ENCODE measurements around the gene FBRSL1. TPM values are rescaled to one million over a fixed set of nuclear protein-coding genes. Genes with fewer than 3 reads are reported as not detected.
A peak's percentile ranks its signal among the peaks of the same experiment; 100 is the strongest.

The FBRSL1 gene
- total RNA-seq, 8 experiments from 2014 or later: 7.1 to 31.6 (median 11.1) TPM

- no peak for ATAC-seq (replicated peaks in 6 of 8)
- Histone ChIP-seq H3K27ac (no peak overlapping the region), H3K4me1 (replicated peaks in 1 of 2) (peaks cover 11 to 17% of the 10 kb centered on the region in 2 donors), H3K4me3 (no peak overlapping the region)
- 60 to 100% (median 80%) methylated on average over 1 to 5 of the region's 19 CpGs; no CpG with 5 or more reads in 7 of the 10 experiments for WGBS, 10 experiments
- in situ Hi-C loops (cut with MboI; ENCODE audit: low pct_unique_long_range_greater_than_20kb in 2 of 9, low sequenced_read_pairs in 9 of 9, unreplicated experiment in 9 of 9): no loop called here
These were observed 12.1 kb upstream of the FBRSL1 start for GRCh38 chr12:132477703-132478432.

DNA sequence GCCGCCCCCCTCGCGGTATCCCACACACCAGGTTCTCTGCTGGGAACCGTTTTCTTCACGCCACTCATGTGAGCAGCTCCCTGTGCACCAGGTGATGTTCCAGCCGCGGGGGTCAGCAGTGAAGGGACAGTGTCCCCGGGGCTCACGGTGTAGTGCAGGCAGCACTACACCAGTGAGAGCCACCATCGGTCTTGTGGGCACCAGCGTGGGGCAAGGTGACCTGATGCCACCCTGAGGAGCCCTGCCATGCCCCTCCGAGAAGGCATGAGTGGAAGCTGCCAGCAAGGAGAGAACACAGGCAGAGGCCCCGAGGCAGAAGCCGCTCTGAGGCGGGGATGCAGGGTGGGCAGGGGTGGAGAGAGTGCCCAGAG, 11.5 kb upstream of the FBRSL1 start:
- WGBS, 10 experiments: no CpG with 5 or more reads among the region's 15 CpGs
- peaks cover 11 to 17% of the 10 kb centered on the region in 2 donors for H3K4me1 ChIP-seq (replicated peaks in 1 of 2)
- in situ Hi-C loops (cut with MboI; ENCODE audit: low pct_unique_long_range_greater_than_20kb in 2 of 9, low sequenced_read_pairs in 9 of 9, unreplicated experiment in 9 of 9): no loop called here
- H3K27ac ChIP-seq: no peak overlapping the region
- no peak overlapping the region for H3K4me3 ChIP-seq
- no peak for ATAC-seq (replicated peaks in 6 of 8)

- in situ Hi-C loops (cut with MboI; ENCODE audit: low pct_unique_long_range_greater_than_20kb in 2 of 9, low sequenced_read_pairs in 9 of 9, unreplicated experiment in 9 of 9): no loop called here
- WGBS, 10 experiments: 66 to 90% (median 77%) methylated on average over 2 to 10 of the region's 16 CpGs; no CpG with 5 or more reads in 5 of the 10 experiments
- ATAC-seq (replicated peaks in 6 of 8): peak in 3 of 8 experiments; percentile 8 to 37 (median 27)
- H3K4me3 ChIP-seq: no peak overlapping the region
- H3K27ac ChIP-seq: no peak overlapping the region
- H3K4me1 ChIP-seq (replicated peaks in 1 of 2): peaks cover 11 to 17% of the 10 kb centered on the region in 2 donors
These were observed 11.1 kb upstream of the FBRSL1 start for GRCh38 chr12:132478845-132479244.

- Histone ChIP-seq H3K27ac (no peak overlapping the region), H3K4me1 (replicated peaks in 1 of 2) (peaks cover 11 to 15% of the 10 kb centered on the region in 2 donors), H3K4me3 (no peak overlapping the region)
- no peak for ATAC-seq (replicated peaks in 6 of 8)
- in situ Hi-C loops (cut with MboI; ENCODE audit: low pct_unique_long_range_greater_than_20kb in 2 of 9, low sequenced_read_pairs in 9 of 9, unreplicated experiment in 9 of 9): no loop called here
- WGBS, 10 experiments: 40 to 100% (median 72%) methylated on average over 1 to 5 of the region's 13 CpGs; no CpG with 5 or more reads in 5 of the 10 experiments
These were observed 10.7 kb upstream of the FBRSL1 start for GRCh38 chr12:132479291-132479690.

GRCh38 chr12:132479938-132480622, 9.9 kb upstream of the FBRSL1 start:
- Histone ChIP-seq H3K4me3 (no peak overlapping the region), H3K4me1 (replicated peaks in 1 of 2) (peaks cover 11 to 15% of the 10 kb centered on the region in 2 donors), H3K27ac (peak overlapping the region in 1 of 2 donors; percentile 50)
- WGBS, 10 experiments: 40 to 100% (median 64%) methylated on average over 1 to 9 of the region's 38 CpGs; no CpG with 5 or more reads in 4 of the 10 experiments
- ATAC-seq (replicated peaks in 6 of 8): peak in 5 of 8 experiments; percentile 28 to 61 (median 54)
- in situ Hi-C loops (cut with MboI; ENCODE audit: low pct_unique_long_range_greater_than_20kb in 2 of 9, low sequenced_read_pairs in 9 of 9, unreplicated experiment in 9 of 9): no loop called here

DNA sequence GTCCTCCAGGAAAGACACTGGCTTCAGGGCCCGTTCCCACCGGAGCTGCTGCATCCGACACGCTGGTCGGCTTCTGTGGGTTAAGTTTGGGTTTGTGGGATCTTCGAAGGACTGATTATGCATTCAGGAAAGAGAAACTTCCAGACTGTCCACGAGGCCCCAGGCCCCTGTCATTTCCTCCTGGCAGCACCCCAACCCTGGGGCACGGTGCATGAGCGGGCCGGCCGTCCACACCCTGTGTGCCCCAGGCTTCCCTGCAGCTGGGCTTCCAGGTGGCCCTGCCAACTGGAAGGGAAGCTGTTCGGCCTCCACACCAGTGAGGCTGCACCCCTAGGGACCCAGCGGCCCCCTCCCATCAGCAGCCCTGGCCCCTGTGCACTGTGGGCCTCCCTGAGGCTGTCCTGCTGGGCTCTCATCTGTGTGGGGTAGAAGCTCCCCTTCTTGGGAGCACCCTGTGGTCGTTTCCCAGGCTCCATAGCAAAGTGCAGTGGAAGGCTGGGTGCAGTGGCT, 9.3 kb upstream of the FBRSL1 start:
- no peak overlapping the region for H3K4me3 ChIP-seq
- in situ Hi-C loops (cut with MboI; ENCODE audit: low pct_unique_long_range_greater_than_20kb in 2 of 9, low sequenced_read_pairs in 9 of 9, unreplicated experiment in 9 of 9): no loop called here
- peaks cover 11 to 15% of the 10 kb centered on the region in 2 donors for H3K4me1 ChIP-seq (replicated peaks in 1 of 2)
- 29 to 72% methylated on average over 1 to 6 of the region's 14 CpGs; no CpG with 5 or more reads in 8 of the 10 experiments for WGBS, 10 experiments
- peak overlapping the region in 1 of 2 donors; percentile 50 for H3K27ac ChIP-seq
- ATAC-seq (replicated peaks in 6 of 8): peak in 5 of 8 experiments; percentile 9 to 33 (median 26)

GRCh38 chr12:132481345-132481744, 8.6 kb upstream of the FBRSL1 start:
- peaks cover 11 to 15% of the 10 kb centered on the region in 2 donors for H3K4me1 ChIP-seq (replicated peaks in 1 of 2)
- no peak for ATAC-seq (replicated peaks in 6 of 8)
- in situ Hi-C loops (cut with MboI; ENCODE audit: low pct_unique_long_range_greater_than_20kb in 2 of 9, low sequenced_read_pairs in 9 of 9, unreplicated experiment in 9 of 9): no loop called here
- H3K4me3 ChIP-seq: no peak overlapping the region
- 0 to 100% (median 91%) methylated on average over 1 to 8 of the region's 11 CpGs; no CpG with 5 or more reads in 4 of the 10 experiments for WGBS, 10 experiments
- no peak overlapping the region for H3K27ac ChIP-seq

- ATAC-seq (replicated peaks in 6 of 8): no peak
- peaks cover 11 to 15% of the 10 kb centered on the region in 2 donors for H3K4me1 ChIP-seq (replicated peaks in 1 of 2)
- in situ Hi-C loops (cut with MboI; ENCODE audit: low pct_unique_long_range_greater_than_20kb in 2 of 9, low sequenced_read_pairs in 9 of 9, unreplicated experiment in 9 of 9): no loop called here
- H3K27ac ChIP-seq: no peak overlapping the region
- no peak overlapping the region for H3K4me3 ChIP-seq
- 0 to 100% (median 61%) methylated on average over 1 to 11 of the region's 31 CpGs; no CpG with 5 or more reads in 1 of the 10 experiments for WGBS, 10 experiments
These were observed 7.9 kb upstream of the FBRSL1 start for GRCh38 chr12:132481771-132482745.

GRCh38 chr12:132482771-132483170, 7.2 kb upstream of the FBRSL1 start:
- 0 to 100% (median 54%) methylated on average over 1 to 5 of the region's 9 CpGs; no CpG with 5 or more reads in 2 of the 10 experiments for WGBS, 10 experiments
- Histone ChIP-seq H3K27ac (no peak overlapping the region), H3K4me1 (replicated peaks in 1 of 2) (peaks cover 11 to 15% of the 10 kb centered on the region in 2 donors), H3K4me3 (no peak overlapping the region)
- in situ Hi-C loops (cut with MboI; ENCODE audit: low pct_unique_long_range_greater_than_20kb in 2 of 9, low sequenced_read_pairs in 9 of 9, unreplicated experiment in 9 of 9): no loop called here
- no peak for ATAC-seq (replicated peaks in 6 of 8)

- ATAC-seq (replicated peaks in 6 of 8): no peak
- peaks cover 11 to 15% of the 10 kb centered on the region in 2 donors for H3K4me1 ChIP-seq (replicated peaks in 1 of 2)
- no peak overlapping the region for H3K4me3 ChIP-seq
- in situ Hi-C loops (cut with MboI; ENCODE audit: low pct_unique_long_range_greater_than_20kb in 2 of 9, low sequenced_read_pairs in 9 of 9, unreplicated experiment in 9 of 9): no loop called here
- H3K27ac ChIP-seq: no peak overlapping the region
- 85 to 100% (median 92%) methylated on average over 1 to 9 of the region's 27 CpGs; no CpG with 5 or more reads in 5 of the 10 experiments for WGBS, 10 experiments
These were observed 6.7 kb upstream of the FBRSL1 start for GRCh38 chr12:132483208-132483607.

DNA sequence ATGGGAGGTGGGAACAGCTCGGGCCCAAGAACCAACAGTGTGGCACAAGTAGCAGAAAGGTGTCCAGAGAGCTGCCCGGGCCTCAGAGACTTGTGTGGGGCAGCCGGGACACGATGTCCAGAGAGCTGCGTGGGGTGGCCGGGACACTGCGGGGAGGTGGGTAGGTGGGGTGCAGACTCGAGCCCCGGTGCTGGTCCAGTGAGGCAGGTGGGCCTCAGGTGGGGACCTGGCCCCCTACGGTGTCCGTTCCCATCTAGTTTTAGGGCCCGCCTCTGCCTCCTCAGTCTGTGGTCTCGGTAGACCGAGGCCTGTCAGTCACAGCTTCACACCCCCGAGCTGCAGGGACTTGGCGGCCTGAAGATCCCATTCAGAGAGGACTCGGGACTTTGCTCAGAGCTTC, 6.3 kb upstream of the FBRSL1 start:
- Histone ChIP-seq H3K27ac (no peak overlapping the region), H3K4me3 (no peak overlapping the region), H3K4me1 (replicated peaks in 1 of 2) (peaks cover 11 to 15% of the 10 kb centered on the region in 2 donors)
- in situ Hi-C loops (cut with MboI; ENCODE audit: low pct_unique_long_range_greater_than_20kb in 2 of 9, low sequenced_read_pairs in 9 of 9, unreplicated experiment in 9 of 9): no loop called here
- no peak for ATAC-seq (replicated peaks in 6 of 8)
- 82% methylated on average over 5 of the region's 17 CpGs; no CpG with 5 or more reads in 9 of the 10 experiments for WGBS, 10 experiments

DNA sequence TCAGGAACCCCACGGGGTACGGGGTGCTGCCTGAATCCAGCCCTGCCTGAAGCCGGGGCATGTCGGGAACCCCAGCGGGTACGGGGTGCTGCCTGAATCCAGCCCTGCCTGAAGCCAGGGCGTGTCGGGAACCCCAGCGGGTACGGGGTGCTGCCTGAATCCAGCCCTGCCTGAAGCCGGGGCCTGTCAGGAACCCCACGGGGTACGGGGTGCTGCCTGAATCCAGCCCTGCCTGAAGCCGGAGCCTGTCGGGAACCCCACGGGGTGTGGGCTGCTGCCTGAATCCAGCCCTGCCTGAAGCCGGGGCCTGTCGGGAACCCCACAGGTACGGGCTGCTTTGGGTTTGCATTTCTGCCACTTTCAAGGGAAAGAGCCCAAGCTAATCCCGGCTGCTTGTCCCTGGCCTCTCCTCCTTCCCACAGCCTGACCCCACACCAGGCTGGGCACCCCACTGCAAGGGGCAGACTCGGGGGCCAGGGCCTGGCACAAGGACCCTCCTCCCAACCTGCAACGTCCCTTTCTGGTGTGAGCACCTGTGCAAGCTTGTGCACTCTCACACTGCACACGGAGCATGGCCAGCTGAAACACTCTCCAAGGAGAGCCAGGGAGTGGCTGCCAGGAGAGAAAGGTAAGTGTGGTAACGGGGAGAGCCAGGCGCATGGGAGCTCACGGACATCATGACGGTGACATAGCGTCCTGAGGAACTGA, 5.6 kb upstream of the FBRSL1 start:
- Histone ChIP-seq H3K4me3 (no peak overlapping the region), H3K4me1 (replicated peaks in 1 of 2) (peaks cover 11 to 20% of the 10 kb centered on the region in 2 donors), H3K27ac (no peak overlapping the region)
- ATAC-seq (replicated peaks in 6 of 8): no peak
- 88 to 100% (median 92%) methylated on average over 1 to 5 of the region's 28 CpGs; no CpG with 5 or more reads in 6 of the 10 experiments for WGBS, 10 experiments
- in situ Hi-C loops (cut with MboI; ENCODE audit: low pct_unique_long_range_greater_than_20kb in 2 of 9, low sequenced_read_pairs in 9 of 9, unreplicated experiment in 9 of 9): no loop called here

All from motor neuron (in vitro differentiated cells).